Activated CD8-positive, alpha-beta memory T cell treated with anti-CD3 and anti-CD28 coated beads, Interleukin-2, amount 50 U/mL, for 48 hours (primary cell): ENCODE measurements around the gene LANCL2.
"Not testable (repeated sequence)": the region's sequence is repeated elsewhere in the genome, so short reads cannot be mapped to it uniquely, and the experiment has no call there.

ENCODE experiments used
- DNase-seq: peaks from one replicate; pipeline ENCODE4 v3.0.0-alpha.2; 2020

The LANCL2 gene

GRCh38 chr7:55365205-55365674 is at the start of gene LANCL2:
TSS of gene LANCL2 (plus strand) at chr7:55365337. CDS start at chr7:55366026, 689 bp downstream.
- peak; percentile 78 for DNase-seq

GRCh38 chr7:55325371-55325792 is 39.8 kb upstream of the LANCL2 start:
- no peak for DNase-seq

- no peak for DNase-seq
These were observed 38.9 kb upstream of the LANCL2 start for GRCh38 chr7:55326081-55326835.

DNA sequence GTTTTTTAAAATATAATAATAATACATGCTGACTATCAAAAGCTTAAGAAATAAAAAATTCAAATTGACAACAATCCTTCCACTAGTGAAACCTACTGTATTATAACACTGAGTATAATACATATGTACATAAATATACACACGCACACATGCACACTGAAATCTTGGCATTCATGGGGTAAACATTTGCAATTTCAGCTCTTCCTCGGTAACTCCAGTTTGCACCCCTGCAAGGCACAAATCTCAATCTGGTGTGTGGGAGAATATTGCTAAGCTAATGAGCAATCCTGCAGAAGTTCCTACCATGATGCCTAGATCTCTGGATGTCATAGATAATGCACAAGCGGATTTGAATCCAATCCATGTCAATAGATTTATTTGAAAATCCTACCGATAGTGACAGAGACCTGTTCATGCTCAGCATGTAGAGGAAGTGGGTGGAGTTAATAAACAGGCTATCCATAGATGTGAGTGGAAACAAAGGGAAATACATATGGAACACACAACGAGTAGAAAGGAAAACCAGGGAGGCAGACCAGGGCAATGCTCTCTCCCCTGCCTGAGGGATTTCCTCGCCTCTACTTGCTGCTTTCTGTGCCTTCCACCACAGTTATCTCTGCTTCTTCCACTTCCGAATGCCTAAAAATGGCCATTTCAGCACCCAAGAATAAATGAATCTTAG is 38.1 kb upstream of the LANCL2 start:
- no peak for DNase-seq

GRCh38 chr7:55335151-55335550 is 30.0 kb upstream of the LANCL2 start:
- DNase-seq = no peak

- no peak for DNase-seq
These were observed 29.4 kb upstream of the LANCL2 start for GRCh38 chr7:55335786-55336185.

GRCh38 chr7:55336540-55336939 is 28.6 kb upstream of the LANCL2 start:
- no peak for DNase-seq

GRCh38 chr7:55339033-55340000 is 25.8 kb upstream of the LANCL2 start:
- DNase-seq = no peak

DNA sequence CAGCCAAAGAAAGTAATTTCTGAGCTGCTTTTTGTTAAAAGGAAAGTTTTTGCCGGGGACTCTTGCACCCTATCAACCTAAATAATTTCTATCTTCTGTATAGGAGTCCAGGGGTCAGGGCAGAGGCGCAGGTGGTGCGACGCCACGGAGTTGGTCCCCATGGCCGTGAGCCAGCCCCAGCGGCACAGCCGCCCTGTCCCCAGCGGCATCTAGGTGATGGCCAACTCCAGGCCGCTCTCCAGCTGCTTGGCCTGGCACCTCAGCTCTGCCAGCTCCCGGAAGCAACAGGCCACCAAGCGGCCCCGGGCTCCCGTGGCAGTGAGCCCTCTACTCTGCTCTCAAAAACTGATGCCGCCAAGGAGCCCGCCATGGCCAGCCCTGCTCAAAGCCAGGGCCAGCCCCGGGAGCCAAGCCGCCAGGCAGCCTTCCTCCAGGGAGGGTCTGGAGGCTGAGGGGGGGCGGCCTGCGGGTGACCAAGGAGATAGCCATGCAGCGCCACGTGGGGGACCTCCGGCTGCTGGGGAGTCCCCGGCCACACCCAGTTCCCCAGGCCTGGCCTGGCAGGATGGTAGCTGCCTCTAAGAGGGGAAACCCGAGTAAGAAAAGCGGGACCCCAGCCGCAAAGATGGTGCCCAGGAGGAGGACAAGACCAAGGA is 22.8 kb upstream of the LANCL2 start:
- DNase-seq = no peak

- no peak for DNase-seq
These were observed 21.9 kb upstream of the LANCL2 start for GRCh38 chr7:55343002-55343781.

- DNase-seq = no peak
These were observed 21.1 kb upstream of the LANCL2 start for GRCh38 chr7:55343860-55344606.

GRCh38 chr7:55344840-55345239 is 20.3 kb upstream of the LANCL2 start:
- no peak for DNase-seq

DNA sequence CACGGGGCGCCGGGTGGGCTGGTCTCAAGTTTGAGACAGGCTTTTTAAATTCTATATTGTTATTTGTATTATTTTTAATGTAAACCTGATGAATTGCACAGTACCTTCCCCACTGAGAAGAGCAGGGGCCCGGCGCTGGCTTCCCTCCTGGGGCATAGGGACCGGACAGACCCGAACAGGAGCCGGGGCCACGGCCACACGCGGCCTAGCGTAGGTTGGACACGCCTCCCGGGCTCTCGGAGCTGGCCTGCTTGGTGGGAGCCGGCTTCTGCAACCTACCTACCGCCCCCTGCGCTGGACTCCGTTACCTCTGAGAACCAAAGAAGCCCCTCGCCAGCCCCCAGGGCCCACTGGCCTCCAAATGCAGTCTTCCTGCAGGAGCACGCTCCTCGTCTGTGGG is 19.8 kb upstream of the LANCL2 start:
- no peak for DNase-seq

DNA sequence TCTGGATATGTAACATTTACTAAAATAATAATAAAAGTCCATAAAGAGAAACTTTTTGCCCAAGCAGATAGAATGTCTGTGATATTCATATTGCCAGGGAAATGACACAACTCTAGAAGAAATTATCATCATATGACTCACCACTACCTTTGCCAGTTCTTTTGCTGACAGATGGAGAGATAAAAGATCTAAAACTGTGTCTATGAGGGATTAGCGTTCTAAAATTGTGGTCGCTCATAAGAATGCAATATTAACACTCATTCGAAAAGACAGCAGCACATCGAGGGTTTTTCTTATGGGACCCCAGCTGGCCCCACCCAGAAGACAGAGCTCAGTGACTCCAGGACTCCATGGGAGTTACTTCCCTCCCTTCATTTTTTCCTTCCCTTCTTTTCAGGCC is 16.6 kb upstream of the LANCL2 start:
- DNase-seq = no peak

DNA sequence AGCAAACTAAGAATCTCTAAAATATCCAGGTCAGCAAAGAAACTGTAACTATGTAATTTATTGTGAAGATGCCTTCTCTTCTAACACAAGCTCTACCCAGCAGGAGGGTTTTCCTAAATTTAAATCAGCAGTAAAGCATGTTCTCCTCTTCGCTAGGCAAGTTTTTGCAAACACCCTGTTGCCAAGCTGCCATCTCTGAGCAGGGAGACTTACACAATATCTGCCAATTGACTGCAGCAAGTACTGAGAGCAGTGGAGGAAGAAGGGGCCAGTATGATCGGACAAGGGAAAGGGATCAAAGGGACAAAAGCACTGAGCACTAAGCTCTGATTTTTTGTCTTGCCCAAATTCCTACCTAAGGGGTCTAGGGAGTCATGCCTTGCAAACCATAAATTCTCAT is 16.0 kb upstream of the LANCL2 start:
- no peak for DNase-seq

DNA sequence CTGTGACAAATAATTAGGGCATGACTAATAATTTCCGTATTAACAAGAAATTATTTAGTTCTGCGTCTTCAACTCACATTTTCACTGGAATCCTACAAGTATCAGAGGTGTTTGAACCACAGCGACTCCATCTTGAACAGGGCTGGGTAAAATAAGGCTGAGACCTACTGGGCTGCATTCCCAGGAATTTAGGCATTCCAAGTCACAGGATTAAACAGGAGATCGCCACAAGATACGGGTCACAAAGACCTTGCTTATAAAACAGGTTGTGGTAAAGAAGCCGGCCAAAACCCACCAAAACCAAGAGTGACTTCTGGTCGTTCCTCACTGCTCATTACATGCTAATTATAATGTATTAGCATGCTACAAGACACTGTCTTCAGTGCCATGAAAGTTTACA is 14.9 kb upstream of the LANCL2 start:
- DNase-seq = no peak

- no peak for DNase-seq
These were observed 13.9 kb upstream of the LANCL2 start for GRCh38 chr7:55351263-55351662.

- not testable (repeated sequence) for DNase-seq
These were observed 12.2 kb upstream of the LANCL2 start for GRCh38 chr7:55352947-55353273.

DNA sequence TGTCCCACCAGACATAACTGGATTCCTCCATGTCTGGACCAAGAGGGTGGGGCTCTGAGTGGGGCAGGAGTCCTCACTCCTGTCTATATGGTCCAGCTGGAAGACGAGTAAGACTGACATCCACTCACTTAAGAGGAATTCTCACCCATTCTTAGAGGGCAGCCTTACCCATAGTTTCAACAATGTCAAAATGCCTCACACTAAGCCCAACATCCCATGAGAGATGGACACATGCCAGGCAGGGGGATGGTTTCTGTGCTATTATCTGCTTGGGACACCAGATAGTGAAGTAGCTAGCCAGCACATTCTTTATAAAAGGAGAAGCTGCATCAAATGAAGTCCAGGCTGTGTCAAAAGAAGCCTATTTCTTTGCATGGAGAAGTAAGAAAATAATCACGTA is 4.7 kb upstream of the LANCL2 start:
- no peak for DNase-seq

DNA sequence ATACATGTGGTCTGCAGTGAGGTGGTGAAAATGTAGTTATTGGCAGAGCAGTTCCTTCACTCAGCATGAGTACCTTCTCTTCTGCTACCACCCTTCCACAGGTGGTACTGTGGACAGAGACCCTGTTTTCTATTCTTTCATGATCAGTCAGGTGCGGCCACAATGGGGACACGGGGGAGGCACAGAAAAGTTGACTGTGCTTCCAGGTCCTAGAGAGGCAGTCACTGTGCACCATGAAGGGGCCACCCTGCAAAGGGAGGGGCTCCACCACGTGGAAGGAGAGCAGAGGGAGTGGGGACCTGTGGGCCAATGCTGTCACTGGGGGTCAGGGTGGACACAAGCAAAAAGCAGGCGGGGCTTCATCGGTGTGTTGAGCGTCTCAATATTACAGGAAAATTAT is 3.6 kb upstream of the LANCL2 start:
- DNase-seq = no peak

- DNase-seq = no peak
These were observed 2.2 kb upstream of the LANCL2 start for GRCh38 chr7:55362927-55363326.
